ENCODE data around the gene SIRPA.

The SIRPA gene

DNA sequence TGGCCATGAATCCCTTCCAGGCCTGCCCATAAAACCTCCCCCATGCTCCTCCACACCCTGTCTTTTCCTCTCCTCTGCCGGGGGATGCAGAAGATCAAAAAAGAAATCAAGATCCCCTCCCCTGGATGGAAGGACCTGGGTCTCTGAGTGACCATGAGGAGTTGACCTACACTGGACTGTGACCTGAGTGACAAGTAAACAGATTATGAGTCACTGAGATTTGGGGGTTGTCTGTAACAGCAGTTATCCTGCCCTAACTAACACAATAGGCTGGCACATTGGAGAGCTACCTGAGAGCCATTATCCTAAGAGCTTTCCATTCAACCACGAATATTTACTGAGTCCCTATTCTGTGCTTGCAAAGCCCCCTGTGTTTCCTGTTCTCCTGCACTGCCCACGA lies 28.4 kb upstream of the SIRPA start:
- DNase-seq (ENCODE audit: low spot score) = no peak
- ChIA-PET CTCF (no interaction called here), POLR2A (ENCODE audit: low non-redundant PET) (no interaction called here)
- H3K27ac ChIP-seq = no peak overlapping the region
- no peak for TF ChIP-seq CTCF (conservative IDR thresholded peaks at IDR 0.05; ENCODE audit: low read depth)

DNA sequence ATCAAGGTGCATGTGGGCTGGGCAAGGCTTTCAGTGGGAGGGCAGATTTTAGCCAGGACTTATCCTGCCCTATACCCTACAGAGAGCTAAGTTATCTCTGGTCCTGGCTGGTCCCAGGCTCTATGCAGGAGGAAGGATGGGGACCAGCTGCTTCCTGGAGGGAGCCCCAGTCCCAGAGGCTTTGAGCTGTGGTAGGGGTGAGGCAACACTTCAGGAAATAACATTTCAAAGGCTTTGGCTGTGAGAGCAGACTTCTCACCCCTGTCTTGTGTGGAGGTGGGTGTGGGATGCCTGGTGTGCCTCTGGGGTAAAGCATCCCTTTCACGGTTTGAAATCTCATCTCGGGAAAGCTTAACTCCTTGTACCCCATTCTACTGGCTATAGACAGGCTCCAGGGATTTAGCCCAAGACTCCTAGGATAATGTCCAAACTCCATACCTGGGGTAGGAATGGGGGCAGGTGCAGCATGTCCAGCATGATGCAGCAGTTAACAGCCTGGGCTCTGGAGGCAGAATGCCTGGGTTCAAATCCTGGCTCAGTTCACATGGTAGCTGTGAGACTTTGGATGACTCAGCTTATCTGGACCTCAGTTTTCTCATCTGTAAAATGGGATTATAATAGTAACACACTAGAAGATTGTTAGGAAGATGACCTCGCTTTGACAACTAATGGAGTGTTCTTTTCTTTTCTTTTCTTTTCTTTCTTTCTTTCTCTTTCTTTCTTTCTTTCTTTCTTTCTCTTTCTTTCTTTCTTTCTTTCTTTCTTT lies 27.5 kb upstream of the SIRPA start:
- POLR2A ChIA-PET (ENCODE audit: low non-redundant PET) = no interaction called here
- CTCF ChIA-PET = no interaction called here
- no peak for DNase-seq (ENCODE audit: low spot score)
- H3K27ac ChIP-seq = no peak overlapping the region
- TF ChIP-seq CTCF (conservative IDR thresholded peaks at IDR 0.05; ENCODE audit: low read depth) = no peak

DNA sequence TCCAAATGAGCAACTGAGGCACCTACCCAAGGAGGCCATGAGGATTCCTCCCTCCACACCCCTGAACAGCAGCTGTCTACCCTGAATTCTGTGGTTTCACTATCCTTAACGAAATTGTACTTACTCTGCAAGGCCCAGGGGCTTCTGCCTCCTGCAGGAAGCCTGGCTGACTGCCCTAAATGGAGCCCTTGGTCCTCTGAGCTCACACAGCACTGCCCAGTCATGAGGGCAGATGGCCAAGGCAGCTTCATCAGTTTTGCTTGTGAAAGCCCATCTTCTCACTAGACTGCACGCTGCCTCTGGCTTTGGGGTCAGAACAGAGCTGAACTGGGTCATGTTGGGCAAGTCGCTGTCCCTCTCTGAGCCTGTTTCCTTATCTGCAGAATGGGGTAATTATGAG lies 26.4 kb upstream of the SIRPA start:
- no peak for DNase-seq (ENCODE audit: low spot score)

GRCh38 chr20:1870323-1870722 lies 24.9 kb upstream of the SIRPA start:
- CTCF ChIA-PET = no interaction called here
- no peak for DNase-seq (ENCODE audit: low spot score)
- H3K27ac ChIP-seq = no peak overlapping the region
- POLR2A ChIA-PET (ENCODE audit: low non-redundant PET) = no interaction called here
- TF ChIP-seq CTCF (conservative IDR thresholded peaks at IDR 0.05; ENCODE audit: low read depth) = no peak

More for the DNA sequence above, 26.4 kb upstream of the SIRPA start:
- POLR2A ChIA-PET (ENCODE audit: low non-redundant PET) = no interaction called here
- CTCF ChIA-PET = no interaction called here
- no peak for TF ChIP-seq CTCF (conservative IDR thresholded peaks at IDR 0.05; ENCODE audit: low read depth)
- H3K27ac ChIP-seq = no peak overlapping the region

DNA sequence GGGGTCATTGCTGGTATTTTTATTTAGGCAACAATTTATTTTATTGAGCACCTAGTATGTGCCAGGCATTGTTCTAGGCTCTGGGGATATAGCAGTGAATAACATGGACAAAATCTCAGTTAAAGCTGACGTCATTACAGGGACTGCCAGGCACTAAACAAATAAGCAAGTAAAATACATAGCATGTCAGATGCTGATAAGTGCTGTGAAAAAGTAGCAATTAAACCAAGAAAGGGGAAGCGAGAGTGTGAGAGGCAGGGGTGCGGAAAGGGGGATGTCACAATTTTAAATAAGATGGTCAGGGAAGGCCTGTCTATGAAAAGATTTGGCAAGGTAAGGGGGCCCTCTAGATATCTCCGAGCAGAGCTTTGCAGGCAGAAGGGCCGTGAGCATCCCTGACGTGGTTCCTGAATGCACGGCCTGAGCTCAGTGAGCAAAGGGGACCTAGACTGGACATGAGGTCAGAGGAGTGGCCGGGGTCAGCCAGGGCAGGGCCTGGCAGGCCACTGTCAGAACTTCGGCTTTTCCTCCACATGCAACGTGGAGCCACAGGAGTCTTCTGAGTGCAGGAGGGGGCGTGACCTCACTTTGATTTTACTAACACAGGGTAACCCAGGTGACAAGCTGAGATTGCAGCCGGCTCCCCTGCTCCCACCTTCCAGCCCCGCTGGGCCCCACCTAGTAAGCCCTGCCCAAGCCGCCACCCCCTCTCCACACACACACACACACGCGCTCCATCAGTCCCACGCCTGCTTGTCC lies 24.2 kb upstream of the SIRPA start:
- TF ChIP-seq CTCF (conservative IDR thresholded peaks at IDR 0.05; ENCODE audit: low read depth) = no peak
- ChIA-PET POLR2A (ENCODE audit: low non-redundant PET) (no interaction called here), CTCF (no interaction called here)
- DNase-seq (ENCODE audit: low spot score) = no peak
- H3K27ac ChIP-seq = no peak overlapping the region

- TF ChIP-seq CTCF (conservative IDR thresholded peaks at IDR 0.05; ENCODE audit: low read depth) = no peak
- POLR2A ChIA-PET (ENCODE audit: low non-redundant PET) = no interaction called here
- no peak overlapping the region for H3K27ac ChIP-seq
- CTCF ChIA-PET = no interaction called here
- DNase-seq (ENCODE audit: low spot score) = no peak
Observed at GRCh38 chr20:1871807-1872458, 23.3 kb upstream of the SIRPA start.

All from RWPE1 (cell line).